GM21576 (cell line): ENCODE results near the gene GLG1.
"Not testable (repeated sequence)": the region's sequence is repeated elsewhere in the genome, so short reads cannot be mapped to it uniquely, and the experiment has no call there.

Source experiments
- ATAC-seq: cut with Tn5 transposase; IDR thresholded peaks from one replicate; pipeline ENCODE4 v1.9.1; 2021; ENCODE audit warnings: mild to moderate bottlenecking, moderate library complexity; ENCODE audit not compliant: unreplicated experiment

Gene GLG1

DNA sequence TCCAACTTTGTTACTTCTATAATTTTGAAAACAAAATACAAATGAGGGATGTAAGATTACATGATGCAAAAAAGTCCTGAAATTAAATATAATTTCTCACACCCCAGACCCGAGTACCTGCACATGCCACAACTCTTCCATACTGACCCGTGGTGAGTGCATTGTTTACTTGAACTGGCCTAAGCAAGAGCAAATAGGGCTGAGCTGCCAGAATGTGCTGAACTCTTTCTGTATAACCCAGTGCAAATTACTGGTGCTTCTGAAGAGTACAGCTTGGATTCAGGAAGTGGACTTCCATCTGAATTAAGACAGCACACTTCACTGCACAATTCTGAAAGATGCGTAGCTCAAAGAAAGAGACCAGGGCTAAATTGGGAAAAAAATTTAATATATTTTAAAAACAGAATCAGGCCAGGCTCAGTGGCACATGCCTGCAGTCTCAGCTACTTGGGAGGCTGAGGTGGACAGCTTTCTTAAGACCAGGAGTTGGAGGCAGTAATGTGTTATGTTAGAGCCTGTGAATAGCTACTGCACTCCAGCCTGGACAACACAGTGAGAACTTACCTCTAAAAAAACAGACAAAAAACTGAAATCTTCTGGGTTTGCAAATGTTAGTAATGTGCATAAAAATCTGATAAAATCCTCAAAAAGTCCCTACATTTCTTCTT lies 63.9 kb downstream of the GLG1 start:
- ATAC-seq, result not testable (repeated sequence)

DNA sequence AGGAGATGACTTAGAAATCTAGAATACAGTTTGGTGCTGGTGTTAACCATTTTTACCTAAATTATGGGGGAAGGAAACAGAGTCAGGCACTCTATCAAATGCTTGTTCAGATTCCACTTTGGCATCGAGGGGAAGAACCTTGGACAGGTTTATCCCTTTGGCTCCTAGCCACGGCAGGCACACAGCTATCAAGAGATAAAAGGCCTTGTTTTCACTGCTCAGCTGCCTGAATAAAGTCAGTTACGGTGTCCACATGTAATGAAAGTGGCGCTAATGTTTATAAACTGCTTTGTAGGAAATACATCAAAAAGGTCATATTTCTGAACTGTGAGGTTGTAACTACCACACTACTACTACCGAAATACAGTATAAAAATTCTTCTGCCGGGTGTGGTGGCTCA lies 66.3 kb downstream of the GLG1 start:
- not testable (repeated sequence) for ATAC-seq

DNA sequence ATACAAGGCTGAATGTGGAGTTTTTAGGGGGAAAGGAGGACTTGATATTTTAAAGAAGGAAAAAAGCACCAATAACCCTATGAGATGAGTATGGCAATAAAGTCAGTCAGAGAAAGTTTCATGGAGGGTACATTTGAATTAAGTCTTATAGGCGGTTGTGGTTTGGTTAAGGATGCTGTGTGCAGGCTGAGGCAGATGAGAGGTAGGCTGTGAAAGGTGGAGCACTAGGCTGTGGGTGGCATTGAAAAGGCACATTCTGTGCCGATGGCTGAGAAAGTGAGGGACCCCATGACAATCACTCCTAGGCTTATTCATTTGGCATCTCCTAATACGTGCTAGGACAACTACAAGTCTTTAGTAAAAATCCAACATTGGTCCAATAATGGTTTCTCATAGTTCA lies 68.1 kb downstream of the GLG1 start:
- ATAC-seq, result not testable (repeated sequence)

DNA sequence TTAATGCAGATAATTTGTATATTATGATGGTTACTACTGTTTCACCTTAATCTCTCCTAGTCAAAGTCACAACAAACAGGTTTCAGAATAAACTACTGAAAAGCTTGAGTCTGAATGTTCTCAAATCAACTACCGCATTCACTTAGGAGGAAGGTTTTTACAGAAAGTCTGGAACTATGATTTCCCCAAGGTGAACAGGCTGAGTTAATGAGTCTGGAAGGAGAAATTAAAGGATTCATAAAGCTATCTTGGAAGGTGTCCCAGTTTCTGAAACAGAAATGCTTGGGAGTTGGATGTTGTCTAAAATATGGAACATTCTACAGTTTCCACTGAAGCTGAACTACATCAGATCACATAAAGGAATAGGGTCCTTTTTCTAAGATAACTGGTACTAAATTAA lies 69.2 kb downstream of the GLG1 start:
- not testable (repeated sequence) for ATAC-seq

DNA sequence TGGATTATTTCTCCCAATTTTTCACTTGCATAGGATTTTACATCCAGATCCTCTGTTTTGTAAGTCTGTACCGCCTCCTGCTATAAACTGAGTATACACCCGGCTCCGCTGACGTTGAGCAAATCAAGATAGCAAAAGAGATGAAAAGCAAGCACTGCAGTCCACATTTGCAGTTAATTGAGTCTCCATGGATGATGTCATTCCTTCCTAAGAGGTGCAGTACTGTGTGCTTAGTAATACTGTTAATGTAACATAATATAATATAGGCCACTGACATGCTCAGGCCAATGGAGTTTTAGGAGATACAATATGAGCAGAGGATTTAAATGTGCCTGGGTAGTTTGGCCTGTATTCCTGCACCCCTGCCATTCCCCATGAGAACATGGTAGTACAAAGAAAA lies 72.3 kb downstream of the GLG1 start:
- not testable (repeated sequence) for ATAC-seq

DNA sequence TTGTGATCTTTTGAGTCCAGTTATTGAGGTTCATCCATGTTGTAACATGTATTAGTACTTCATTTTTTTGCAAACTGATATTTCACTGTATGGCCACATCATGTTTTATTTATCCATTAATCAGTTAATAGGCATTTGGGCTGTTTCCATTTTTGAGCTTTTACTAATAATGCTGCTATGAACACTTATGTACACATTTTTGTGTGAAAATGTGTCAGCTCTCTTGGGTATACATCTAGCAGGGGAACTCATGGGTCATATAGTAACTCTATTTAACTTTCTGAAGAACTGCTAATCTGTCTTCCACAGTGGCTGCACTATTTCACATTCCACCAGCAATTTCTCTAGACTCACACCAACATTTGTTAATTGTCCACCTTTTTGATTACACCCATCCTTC lies 82.0 kb downstream of the GLG1 start:
- no peak for ATAC-seq

DNA sequence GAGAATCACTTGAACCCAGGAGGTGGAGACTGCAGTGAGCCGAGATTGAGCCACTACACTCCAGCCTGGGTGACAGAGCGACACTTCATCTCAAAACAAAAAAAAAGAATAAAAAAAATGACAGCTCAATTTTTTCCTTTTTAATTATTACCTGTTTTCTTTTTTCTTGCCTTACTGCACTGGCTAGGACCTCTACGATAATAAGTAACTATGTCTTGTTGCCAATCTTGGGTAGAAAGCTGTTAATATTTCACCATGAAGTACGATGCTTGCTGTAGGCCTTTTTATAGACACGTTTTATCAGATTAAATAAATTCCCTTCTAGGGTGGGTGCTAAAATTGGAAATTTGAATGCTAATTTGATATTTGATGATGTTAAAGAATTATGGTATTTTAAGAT lies 82.8 kb downstream of the GLG1 start:
- no peak for ATAC-seq

DNA sequence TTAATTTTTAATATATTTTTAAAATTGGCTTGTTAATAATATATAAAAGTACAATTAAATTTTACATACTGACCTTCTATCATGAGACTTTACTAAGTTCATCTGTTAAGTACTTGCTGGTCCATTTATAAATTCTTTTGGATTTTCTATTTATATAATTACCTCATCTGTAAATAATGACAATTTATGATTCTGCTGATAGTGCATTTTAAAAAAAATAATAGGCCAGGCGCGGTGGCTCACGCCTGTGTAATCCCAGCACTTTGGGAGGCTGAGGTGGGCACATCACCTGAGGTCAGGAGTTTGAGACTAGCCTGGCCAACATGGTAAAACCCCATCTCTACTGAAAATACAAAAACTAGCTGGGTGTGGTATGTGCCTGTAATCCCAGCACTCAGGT lies 83.2 kb downstream of the GLG1 start:
- not testable (repeated sequence) for ATAC-seq

DNA sequence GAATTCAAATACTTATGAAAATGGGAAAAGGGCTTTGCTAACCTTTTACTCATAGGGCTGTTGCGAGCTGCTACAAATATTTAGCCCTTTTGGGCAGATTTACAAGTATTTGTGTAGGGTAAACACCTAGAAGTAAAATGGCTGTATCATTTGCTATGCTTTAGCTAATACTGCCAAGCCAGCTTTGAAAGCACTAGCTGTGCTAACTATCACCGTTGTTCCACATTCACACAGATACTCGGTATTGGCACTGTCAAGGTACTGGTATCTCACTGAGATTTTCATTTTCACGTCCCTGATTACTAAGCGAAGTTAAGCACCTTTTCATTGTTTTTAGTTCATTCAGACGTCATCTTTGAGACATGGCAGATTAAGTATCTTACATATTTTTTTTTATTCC lies 84.8 kb downstream of the GLG1 start:
- ATAC-seq, result no peak

DNA sequence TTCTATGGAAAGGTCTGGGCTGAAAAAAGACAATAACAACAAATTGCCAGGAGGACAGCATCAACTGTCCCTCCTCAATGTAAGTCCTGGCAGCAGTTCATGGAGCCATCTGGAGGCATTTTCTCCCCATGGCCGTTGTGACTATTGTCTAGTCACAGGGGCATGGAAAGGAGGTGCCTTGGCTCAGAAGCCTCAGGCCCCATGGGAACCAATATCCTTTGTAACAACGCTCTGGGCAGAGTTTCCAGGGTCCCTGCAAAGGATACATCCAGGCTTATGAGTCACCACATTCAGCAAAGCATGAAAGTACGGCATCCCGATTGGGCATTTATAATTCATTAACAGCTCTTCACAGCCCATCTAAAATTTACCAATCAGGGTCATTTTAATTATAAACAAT lies 85.2 kb downstream of the GLG1 start:
- no peak for ATAC-seq

DNA sequence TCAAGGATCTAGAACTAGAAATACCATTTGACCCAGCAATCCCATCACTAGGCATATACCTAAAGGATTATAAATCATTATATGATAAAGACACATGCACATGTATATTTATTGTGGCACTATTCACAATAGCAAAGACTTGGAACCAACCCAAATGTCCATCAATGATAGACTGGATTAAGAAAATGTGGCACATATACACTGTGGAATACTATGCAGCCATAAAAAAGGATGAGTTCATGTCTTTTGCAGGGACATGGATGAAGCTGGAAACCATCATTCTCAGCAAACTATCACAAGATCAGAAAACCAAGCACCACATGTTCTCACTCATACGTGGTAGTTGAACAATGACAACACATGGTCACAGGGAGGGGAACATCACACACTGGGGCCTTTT lies 88.0 kb downstream of the GLG1 start:
- not testable (repeated sequence) for ATAC-seq

DNA sequence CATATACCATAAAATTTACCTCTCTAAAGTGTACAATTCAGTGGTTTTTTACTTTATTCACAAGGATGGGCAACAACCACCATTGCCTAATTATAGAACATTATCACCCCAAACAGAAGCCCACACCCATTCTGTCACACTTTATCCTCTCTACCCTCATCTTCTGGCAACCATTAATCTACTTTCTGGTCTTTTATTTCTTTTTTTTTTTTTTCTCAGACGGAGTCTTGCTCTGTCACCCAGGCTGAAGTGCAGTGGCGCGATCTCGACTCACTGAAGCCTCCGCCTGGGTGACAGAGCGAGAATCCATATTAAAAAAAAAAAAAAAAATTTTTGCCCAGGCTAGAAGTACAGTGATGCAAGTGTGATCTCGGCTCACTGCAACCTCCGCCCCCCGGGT lies 95.0 kb downstream of the GLG1 start:
- ATAC-seq, result no peak

DNA sequence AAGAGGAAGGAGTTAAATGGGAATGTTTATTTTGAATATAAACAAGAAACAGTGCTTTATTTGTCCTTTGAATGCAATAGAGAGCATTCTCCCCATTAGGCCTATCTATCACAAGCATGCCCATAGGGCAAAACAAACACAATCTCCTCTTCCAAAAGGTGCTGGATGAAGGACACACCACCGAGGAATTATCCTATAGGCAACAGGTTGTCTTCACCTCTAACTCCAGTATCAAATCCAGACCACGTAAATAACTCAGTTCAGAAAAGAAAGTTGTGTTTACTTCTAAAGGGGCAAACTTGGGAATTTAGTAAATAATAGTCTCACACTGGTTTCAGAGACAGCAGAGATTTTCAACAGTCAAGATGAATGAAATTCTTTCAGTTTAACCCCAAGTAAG lies 101.9 kb downstream of the GLG1 start:
- ATAC-seq, result no peak

DNA sequence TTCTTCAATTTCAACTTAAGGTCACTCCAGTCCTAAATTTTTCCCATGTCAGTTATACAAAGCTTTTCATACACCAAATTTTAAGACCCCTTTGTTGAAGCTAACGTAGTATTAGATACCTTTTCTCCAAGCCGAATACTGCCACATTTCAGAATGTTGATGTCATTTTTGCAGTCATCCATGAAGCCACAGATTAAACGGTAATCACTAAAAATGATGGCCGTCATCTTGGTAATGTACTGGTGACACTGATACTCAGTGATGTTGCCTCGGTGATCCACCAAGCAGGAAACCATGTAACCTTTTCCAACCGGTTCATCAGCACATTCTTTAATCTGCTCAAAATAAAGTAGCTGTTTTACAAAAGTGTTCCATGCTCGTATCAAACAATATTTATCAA lies 103.5 kb downstream of the GLG1 start:
- ATAC-seq, result no peak

DNA sequence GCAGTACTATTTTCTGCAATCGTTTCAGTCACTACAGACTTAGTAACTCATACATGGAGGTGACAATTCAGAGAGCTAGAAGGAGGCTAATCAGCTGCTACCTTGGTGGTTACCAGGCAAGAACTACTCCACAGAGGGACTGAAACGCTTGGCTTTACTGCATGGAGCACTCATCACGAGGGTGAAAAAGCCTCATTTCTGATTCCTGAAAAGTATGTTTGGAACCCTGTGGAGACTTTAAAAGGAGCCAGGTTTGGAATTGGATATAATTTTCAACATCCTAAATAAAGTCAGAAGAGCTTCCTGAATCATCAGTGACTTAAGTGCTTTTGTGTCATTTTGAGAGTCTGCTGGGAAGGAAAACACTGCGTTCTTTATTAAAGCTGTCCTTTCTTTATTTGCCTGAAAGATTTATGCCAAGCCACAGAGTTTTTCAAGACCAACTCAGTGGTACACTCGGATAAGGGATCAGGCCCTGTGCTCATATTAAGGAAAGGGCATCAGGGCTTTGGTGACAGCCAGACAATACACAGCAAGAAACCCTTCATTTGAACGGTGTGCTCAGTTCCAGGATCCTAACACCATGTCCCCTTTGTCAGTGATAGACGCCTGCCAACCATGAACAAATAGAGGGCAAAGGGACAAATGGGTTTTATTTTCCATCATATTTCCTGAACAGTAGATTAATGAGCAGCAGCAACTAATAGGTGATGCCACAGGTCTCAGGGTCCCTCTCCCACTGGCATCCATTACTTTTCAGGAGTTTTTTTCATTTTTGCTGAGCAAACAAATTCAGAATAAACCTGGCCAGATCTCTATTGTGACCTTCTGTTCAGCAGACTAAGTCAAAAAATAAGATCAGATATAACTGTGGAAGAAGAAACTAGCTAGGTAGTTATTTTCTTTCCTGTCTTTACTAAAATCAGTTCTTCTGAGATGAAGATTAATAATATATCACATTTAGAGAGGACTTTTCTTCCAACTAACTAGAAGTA lies 105.1 kb downstream of the GLG1 start:
- ATAC-seq, result no peak

DNA sequence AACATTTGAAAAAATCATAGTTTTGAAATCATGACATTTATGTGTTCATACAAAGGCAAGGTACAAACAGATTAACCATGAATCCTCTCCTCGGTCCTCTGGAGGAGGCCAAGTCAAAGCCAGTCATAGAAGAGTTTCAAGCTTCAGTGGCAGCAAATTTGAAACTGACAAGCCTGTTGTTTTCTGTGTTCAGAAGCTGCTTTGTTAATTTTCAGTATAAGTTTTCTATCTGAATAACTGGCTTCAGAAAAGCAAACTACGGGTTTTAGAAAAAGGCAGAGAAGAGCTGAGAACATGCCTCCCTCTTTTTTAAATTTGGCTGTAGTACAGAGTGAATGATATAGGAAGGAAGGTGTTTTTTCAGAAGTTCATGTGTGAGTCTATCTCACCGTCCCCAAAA lies 106.0 kb downstream of the GLG1 start:
- no peak for ATAC-seq

DNA sequence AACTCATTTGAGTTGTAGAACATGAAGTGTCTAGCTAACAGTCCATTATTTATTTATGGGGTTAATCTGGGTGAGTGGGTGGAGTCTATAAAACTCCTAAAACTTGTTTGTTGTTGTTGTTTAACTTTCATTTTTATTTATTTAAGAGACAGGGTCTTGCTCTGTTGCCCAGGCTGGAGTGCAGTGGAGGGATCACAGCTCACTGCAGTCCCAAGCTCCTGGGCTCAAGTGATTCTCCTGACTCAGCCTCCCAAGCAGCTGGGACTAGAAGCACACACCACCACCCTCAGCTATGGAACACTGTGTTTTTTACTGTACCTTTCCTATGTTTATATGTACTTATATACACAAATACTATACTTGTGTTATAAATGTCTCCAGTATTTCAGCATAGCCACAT lies 107.8 kb downstream of the GLG1 start:
- no peak for ATAC-seq

DNA sequence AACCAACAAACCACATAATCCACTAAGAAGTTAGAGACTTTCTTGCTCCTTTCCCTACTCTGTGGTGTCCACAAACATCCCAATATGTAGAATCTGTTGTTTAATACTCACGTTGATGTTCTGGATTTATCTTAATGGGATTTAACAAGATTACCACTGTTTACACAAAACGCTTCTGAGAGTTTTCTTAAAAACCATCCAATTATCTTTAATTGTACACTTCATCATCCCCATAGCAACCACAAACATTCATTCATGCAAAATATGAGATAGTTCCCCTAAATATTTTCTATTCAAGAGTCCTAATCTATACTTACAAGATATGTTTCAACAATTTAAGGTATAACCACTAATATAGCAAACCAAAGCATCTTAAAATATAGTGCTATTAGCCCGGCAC lies 109.2 kb downstream of the GLG1 start:
- no peak for ATAC-seq

DNA sequence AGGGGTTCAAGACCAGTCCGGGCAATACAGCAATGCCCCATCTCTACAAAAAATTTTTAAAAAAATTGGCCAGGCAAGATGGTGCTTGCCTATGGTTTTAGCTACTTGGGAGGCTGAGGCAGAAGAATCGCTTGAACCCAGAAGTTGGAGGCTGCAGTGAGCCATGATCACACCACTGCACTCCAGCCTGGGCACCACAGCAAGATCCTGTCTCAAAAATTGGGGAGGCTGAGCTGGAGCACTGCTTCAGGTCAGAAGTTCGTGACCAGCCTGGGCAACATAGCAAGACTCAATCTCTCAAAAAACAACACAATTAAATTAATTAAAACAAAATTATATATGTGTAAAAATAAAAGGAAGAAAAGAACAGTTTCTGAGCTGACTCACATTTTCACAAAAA lies 110.9 kb downstream of the GLG1 start:
- no peak for ATAC-seq

DNA sequence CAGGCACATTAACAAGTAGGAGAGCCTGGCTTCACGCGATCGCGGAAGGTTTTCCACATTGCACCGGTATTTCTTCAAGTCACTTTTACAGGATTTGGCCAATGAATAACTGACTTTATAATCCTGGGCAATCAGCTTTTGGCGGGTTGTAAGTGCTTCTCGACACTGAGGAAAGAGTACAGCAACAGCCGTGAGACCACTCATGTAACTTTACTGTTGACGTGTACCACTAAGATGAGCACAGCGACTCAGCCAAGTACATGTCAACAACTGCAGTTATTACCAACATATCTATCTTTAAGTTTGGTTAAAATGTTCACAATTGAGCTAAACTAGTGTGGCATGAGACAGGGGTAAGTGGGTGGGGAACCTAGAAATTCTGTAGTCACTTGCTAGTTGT lies 113.9 kb downstream of the GLG1 start:
- no peak for ATAC-seq

DNA sequence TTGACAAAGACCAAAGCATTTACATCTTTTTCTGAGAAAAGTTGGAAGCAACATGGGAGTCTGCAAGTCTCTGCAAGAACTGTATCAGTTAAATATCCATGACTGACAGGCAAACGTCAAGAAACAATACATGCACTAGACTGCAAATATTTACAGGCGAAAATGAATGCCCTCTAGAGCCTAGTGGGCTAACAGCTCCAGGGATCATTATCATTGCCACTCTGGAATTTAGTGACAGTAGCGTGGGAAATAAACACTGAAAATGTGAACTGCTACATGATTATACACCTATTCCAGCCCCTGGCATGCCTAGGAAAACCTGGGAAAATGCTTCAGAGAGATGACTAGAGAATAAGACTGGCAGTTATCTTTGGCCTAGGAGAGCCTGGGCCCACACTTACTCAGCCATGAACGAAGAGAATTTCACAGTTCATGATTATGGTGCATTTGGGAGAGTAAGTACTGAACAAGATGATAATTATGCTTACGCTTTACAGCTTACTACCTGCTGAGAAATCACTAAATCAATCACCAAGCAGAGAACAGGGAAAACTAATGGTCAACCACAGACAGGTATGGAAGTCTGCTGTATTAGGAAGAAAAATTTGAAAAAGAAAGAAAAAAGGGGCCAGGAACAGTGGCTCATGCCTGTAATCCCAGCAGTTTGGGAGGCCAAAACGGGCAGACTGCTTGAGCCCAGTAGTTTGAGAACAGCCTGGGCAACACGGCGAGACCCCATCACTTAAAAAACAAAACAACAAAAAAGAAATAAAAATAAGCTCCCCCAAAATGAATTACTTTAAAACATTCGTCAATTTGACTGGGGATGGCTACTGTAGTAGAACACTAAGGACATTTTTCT lies 119.0 kb downstream of the GLG1 start:
- ATAC-seq, result no peak
